ENCODE data around the gene CDC25B. TPM values are rescaled to one million over a fixed set of nuclear protein-coding genes. Genes with fewer than 3 reads are reported as not detected.

The CDC25B gene
- total RNA-seq, 2 donors from 2014 or later, result 8.7 to 25.6 TPM

DNA sequence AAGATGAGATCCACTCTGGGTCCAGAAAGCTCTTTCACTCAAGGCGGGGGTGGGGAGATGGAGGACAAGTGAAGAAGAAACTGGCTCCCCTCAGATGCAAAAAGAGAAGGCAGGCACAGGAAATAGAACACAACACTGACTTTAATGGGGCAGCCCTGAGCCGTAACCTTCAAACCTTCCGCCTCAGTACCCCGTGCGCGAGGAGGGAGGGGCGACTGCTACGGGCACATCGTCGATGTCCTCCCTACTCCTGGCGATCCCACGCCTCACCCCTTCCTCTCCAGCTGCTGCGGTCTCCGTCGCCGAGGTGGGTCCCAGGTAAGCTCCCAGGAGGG is 18.8 kb upstream of the CDC25B start:
- Histone ChIP-seq H3K36me3 (no peaks in the 10 kb centered on the region), H3K27me3 (replicated peaks; ENCODE audit: insufficient read depth) (no peaks in the 10 kb centered on the region), H3K9me3 (no peaks in the 10 kb centered on the region), H3K4me3 (peak overlapping the region; percentile 27 to 35), H3K27ac (no peak overlapping the region), H3K4me1 (replicated peaks) (no peaks in the 10 kb centered on the region)
- 11% methylated on average over 16 of the region's 16 CpGs for WGBS
- DNase-seq (ENCODE audit: low spot score), result no peak
- intact Hi-C loops (cut with DNase I), result loop anchor here (5.0 kb wide), 1 partner anchor 60 kb away; no protein-coding TSS in a partner anchor
- TF ChIP-seq POLR2AphosphoS5 (IDR thresholded peaks at IDR 0.05), result no peak
- TF ChIP-seq, protein P1, sequence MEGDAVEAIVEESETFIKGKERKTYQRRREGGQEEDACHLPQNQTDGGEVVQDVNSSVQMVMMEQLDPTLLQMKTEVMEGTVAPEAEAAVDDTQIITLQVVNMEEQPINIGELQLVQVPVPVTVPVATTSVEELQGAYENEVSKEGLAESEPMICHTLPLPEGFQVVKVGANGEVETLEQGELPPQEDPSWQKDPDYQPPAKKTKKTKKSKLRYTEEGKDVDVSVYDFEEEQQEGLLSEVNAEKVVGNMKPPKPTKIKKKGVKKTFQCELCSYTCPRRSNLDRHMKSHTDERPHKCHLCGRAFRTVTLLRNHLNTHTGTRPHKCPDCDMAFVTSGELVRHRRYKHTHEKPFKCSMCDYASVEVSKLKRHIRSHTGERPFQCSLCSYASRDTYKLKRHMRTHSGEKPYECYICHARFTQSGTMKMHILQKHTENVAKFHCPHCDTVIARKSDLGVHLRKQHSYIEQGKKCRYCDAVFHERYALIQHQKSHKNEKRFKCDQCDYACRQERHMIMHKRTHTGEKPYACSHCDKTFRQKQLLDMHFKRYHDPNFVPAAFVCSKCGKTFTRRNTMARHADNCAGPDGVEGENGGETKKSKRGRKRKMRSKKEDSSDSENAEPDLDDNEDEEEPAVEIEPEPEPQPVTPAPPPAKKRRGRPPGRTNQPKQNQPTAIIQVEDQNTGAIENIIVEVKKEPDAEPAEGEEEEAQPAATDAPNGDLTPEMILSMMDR (IDR thresholded peaks at IDR 0.05), result no peak
- TF ChIP-seq POLR2A (IDR thresholded peaks at IDR 0.05), result no peak

DNA sequence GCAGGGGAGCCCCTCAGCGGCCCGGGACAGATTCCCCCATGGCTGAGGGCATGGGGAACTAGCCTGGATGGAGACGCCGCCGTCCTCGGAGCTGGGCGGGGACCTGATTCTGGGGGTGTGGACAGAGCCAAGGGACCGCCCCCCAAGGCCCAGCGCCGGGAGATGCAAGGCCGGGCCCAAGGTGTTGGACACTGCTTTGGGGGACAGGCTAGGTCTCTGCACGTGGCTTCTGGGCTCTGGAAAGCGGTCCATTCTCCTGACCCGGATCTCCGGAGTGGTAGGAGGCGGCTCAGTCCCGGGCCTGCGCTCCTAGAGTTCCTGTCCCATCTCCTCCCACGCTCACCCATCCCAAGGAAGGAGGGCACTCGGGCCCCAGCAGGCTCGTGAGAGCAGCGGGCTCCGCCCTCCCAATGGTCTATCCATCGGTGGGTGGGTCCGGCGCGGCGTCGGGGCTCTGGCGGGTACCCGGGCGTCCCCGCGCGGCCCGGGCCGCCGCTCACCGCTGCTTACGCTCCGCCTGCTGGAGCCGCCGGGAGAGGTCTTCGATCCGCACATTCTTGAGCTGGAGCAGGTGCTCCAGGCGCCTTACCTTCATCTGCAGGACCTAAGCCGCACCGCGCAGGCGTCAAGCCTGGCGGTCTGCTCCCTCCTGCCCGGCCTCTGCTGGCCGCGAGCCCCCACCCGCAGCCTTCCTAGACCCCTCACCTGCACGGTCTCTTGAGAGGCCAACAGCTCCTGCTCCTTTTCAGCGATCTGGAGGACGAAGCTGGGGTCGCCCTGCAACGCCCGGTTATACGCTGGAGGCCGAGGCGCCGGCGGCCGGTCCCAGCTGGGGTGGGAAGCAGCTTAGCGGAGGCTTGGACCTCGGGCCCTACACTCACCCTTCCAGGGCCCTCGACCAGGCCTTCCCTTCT is 18.1 kb upstream of the CDC25B start:
- WGBS, result 10% methylated on average over 49 of the region's 70 CpGs
- H3K27ac ChIP-seq, result no peak overlapping the region

DNA sequence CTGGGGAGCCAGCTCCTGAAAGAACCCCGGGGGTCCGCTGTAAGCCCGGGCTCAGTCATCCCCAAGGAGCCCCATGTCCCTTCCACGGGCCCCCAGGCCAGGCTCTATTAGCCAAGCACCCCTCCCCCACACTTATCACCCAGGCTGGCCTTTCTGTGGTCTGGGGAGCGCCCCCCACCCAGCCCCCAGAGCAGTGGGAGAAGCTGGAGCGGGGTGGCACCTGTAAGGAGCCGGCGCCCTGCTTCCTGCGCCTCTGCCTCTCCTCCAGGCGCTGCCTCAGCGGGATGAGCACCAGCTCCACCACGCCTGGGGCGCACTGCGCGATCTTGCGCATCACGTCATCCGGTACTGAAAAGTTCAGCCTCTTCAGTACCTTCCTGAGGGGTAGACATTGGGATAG is 17.1 kb upstream of the CDC25B start:
- Histone ChIP-seq H3K4me1 (replicated peaks) (peaks cover 9% of the 10 kb centered on the region), H3K36me3 (no peaks in the 10 kb centered on the region), H3K4me3 (no peak overlapping the region), H3K27me3 (replicated peaks; ENCODE audit: insufficient read depth) (no peaks in the 10 kb centered on the region), H3K9me3 (no peaks in the 10 kb centered on the region), H3K27ac (no peak overlapping the region)
- intact Hi-C loops (cut with DNase I), result loop anchor here (5.0 kb wide), 1 partner anchor 62 kb away; no protein-coding TSS in a partner anchor
- no peak for DNase-seq (ENCODE audit: low spot score)
- no peak for TF ChIP-seq POLR2AphosphoS5 (IDR thresholded peaks at IDR 0.05)
- TF ChIP-seq, protein P1 (IDR thresholded peaks at IDR 0.05), result no peak
- no peak for TF ChIP-seq POLR2A (IDR thresholded peaks at IDR 0.05)
- 66% methylated on average over 14 of the region's 18 CpGs for WGBS

More for the DNA sequence above, 18.1 kb upstream of the CDC25B start:
- TF ChIP-seq POLR2AphosphoS5 (IDR thresholded peaks at IDR 0.05), result no peak
- TF ChIP-seq, protein P1 (IDR thresholded peaks at IDR 0.05), result peak in 1 of 4 experiments; percentile 28
- no peak for TF ChIP-seq POLR2A (IDR thresholded peaks at IDR 0.05)
- H3K4me3 ChIP-seq, result peak overlapping the region; percentile 27 to 35
- H3K27me3 ChIP-seq (replicated peaks; ENCODE audit: insufficient read depth), result no peaks in the 10 kb centered on the region
- H3K36me3 ChIP-seq, result no peaks in the 10 kb centered on the region
- peaks cover 4% of the 10 kb centered on the region for H3K4me1 ChIP-seq (replicated peaks)
- no peak for DNase-seq (ENCODE audit: low spot score)
- intact Hi-C loops (cut with DNase I), result loop anchor here (5.0 kb wide), 1 partner anchor 61 kb away; no protein-coding TSS in a partner anchor
- H3K9me3 ChIP-seq, result no peaks in the 10 kb centered on the region

DNA sequence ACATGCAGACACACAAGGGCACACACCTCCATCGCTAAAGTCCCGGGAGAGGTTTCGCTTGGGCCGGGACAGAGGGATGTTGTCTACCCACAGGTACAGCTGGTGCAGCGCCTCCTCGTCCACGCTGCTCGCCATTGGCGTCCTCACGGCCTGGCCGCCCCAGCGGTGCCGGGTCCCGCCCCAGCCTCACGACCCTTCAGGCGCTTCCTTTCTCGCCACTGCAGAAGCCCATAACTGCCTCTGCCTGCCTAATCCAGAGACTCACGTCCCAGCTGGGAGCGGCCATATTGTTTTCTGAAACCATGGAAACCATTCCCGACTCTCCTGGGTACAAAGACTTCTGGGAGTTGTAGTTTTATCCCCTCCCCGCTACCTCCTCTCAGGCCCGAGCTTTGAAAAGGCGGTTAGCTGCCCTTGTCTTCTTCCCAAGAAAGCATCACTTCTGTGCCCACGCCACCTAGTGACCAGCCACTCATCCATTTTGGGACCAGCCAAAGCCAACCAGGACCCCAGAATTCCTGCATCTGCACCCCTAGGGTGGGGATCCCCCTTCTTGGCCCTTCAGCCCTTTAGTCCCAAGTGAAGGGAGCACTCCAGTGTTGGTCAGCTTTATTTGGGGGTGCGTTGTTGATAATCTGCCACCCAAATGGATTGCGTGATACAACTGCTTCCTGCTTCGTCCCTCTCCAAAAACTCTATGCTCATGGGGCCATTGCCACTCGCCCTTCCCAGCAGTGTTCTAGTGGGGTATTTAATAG is 14.8 kb upstream of the CDC25B start, which contains the start of gene SPEF1:
TSS of gene SPEF1 (minus strand) at position 296 of the 758 bp plus-strand sequence. CDS start at position 135, 161 bp downstream.
- WGBS, result 14% methylated on average over 28 of the region's 28 CpGs
- H3K36me3 ChIP-seq, result no peaks in the 10 kb centered on the region
- peaks cover 22% of the 10 kb centered on the region for H3K4me1 ChIP-seq (replicated peaks)
- peak; percentile 76 for DNase-seq (ENCODE audit: low spot score)
- H3K27ac ChIP-seq, result peak within 1 kb of the TSS; percentile 42 to 44
- H3K4me3 ChIP-seq, result peak within 1 kb of the TSS; percentile 12 to 32
- no peaks in the 10 kb centered on the region for H3K9me3 ChIP-seq
- intact Hi-C loops (cut with DNase I), result no loop called here
- H3K27me3 ChIP-seq (replicated peaks; ENCODE audit: insufficient read depth), result no peaks in the 10 kb centered on the region
- TF ChIP-seq POLR2A (IDR thresholded peaks at IDR 0.05) (no peak), POLR2AphosphoS5 (IDR thresholded peaks at IDR 0.05) (peak; percentile 86)
- TF ChIP-seq, protein P1 (IDR thresholded peaks at IDR 0.05), result peak in 3 of 4 experiments; percentile 35 to 48 (median 44)

Data from prostate gland (tissue), 2 donors.